GM18520 (cell line): ENCODE results near the gene EIF6.

Experiments used
- ATAC-seq: cut with Tn5 transposase; IDR thresholded peaks from one replicate; pipeline ENCODE4 v1.9.1; 2021; ENCODE audit not compliant: unreplicated experiment

Gene EIF6

DNA sequence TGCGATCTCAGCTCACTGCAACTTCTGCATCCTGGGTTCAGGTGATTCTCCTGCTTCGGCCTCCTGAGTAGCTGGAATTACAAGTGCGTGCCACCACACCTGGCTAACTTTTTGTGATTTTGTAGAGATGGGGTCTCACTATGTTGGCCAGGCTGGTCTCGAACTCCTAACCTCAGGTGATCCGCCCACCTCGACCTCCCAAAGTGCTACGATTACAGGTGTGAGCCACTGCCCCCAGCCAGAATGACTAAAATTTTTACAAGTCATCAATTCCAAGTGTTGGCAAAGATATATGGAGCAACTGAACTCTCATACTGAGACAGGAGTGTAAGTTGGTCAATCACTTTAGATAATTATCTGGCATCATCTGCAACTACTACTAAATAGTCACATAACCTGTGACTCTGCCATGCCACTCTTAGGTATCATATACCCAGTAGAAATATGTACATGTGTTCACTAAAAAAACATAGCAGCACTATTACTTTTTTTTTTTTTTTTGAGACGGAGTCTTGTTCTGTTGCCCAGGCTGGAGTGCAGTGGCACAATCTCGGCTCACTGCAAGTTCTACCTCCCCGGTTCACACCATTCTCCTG lies 3.0 kb downstream of the EIF6 start:
- no peak for ATAC-seq

GRCh38 chr20:35280523-35280922 lies 4.0 kb downstream of the EIF6 start:
- no peak for ATAC-seq

GRCh38 chr20:35279533-35280174 lies 4.9 kb downstream of the EIF6 start:
- no peak for ATAC-seq

DNA sequence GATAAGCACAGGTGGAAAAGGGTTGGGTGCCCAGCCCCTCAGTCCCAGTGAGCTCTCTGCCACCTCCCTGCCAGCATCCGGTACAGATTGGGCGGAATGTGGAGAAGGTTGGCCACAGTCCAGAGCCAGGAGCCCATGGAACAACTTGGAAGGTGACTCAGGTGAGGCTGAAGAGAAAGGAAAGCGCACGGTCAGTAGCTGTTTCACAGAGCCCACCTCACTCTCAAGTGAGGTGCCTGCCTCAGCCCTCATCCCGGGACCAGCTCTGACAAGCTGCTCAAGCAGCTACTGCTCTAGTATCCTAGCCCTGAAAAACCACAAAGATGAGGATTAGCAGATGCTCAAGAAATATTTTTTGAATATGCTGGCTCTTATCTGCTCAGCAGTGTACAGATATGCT lies 5.5 kb downstream of the EIF6 start:
- ATAC-seq, result no peak

DNA sequence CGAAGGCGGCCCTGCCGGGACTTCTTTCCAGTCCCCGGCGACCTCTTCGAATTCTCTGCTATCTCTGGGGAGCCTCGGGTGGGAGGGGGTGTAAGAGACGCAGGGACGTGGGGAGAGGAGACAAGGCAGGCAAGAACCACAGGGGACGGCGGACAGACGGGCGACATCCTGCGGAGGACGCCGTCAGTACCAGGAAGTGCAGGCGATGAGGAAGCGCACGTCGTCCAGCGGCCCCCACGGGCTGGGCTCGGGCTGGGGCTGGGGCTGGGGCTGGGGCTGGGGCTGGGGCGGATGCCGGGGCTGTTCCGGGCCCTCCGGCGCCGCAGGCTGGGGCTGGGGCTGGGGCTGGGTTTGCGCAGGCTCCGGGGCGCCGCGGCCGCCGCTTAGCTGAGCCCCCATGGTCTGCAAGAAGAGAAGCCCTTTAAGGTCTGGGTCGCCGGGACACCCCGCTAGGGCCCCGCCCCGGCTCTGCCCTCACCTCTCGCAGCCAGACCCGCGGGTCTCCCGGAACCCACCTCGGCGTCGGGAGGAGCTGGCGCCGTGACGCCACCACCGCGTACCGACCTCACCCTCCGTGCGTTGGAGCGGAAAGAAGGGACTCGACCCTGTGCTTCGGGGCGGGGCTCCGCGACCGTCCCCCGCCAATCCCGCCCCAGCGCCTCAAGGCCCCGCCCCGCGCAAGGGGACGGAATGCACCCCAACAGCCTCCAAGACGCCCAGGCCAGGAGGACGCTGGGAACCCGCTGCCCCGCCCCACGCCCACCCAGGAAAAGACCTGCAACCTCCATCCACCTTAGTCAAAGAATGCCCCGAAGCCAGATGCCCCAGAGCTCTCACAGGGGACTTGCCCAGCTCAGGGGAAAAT lies 6.8 kb downstream of the EIF6 start, which contains the start of gene MMP24OS:
Gene MMP24OS, minus strand, starts transcription at position 592 of the 865 bp plus-strand sequence. Its CDS starts 193 bp downstream, at position 399.
- ATAC-seq, result peak; percentile 71

DNA sequence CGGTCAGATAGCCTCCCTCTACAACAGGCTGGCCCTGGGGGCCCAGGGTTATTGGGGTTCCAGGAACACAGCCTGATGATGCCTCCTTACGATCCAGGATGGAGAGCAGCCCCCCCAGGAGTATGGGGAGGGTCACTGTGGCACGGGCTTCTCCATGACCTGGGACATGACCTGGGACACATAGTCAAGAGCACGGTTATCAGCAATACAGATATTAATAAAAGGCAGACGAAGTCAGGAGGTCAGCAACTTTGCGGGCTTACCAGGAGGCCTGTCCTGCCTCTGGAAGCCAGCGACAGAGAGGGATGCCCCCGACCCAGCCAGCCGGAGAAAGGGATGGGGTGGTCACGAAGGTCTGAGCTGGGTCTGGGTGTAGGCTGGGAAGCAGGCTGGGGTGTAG lies 7.4 kb downstream of the EIF6 start:
- ATAC-seq, result no peak

DNA sequence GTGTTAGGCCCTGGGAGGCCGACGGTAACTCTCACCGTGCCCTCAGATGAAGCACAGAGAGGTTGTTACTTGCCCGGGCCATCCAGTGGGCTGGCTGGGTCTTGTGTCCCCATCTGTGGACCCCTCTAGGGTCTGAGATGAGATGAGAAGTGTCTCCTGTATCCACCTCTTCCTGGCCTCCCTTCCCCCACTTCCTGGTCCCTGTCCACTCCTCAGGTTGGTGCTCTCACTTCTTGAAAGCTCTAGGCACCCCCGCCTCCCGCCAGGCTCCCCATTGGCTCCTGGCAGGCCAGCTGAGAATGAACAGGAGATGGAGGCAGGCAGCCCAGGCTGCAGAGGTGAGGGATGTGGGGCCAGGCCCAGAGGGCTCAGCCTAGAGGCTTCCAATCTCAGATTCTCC lies 8.2 kb downstream of the EIF6 start:
- no peak for ATAC-seq

DNA sequence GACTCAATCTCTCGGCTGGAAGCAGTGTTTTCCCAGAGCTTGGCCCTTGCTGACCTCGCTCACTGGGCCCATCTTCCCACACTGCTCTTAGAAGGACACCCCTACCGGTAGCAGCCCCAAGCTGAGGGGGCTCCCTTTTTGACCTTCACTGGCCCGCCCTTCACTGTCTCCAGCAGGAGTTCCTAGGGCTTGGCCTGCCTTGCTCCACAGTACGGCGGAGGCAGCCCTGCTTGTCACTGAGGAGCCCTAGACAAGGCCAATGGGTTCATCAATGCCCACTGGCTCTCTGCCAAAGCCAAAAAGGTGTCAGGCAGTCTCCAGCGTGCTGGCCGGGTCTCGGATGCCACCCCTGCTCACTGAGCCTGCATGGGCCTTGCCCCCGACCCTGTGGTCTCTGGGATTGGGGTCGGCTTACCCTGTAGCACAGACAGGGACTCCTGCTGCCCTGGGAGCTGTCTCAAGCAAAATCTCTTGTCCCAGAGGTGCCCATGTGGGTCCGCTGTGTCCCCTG lies 8.8 kb downstream of the EIF6 start:
- ATAC-seq, result no peak

- no peak for ATAC-seq
Observed at GRCh38 chr20:35274172-35275092, 10.1 kb downstream of the EIF6 start.

- ATAC-seq, result no peak
Observed at GRCh38 chr20:35273449-35274171, 11.0 kb downstream of the EIF6 start.

DNA sequence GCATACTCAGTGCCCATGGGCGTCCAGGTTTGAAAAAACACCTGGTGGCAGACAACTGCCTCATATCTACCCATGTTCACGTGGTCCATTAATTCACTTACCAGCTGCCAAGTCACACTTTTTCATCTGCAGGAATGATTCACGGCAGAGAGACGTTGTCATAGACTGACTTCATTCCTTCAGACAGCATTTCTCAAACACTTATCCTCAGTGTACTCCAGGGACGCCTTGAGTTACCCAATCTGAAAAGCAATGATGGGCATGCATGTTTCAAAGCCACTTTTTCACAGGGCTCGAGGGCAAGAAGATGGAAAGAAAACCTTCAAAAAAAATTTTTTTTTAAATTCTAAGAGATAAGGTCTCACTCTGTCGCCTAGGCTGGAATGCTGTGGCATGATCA lies 12.7 kb downstream of the EIF6 start:
- ATAC-seq, result no peak

DNA sequence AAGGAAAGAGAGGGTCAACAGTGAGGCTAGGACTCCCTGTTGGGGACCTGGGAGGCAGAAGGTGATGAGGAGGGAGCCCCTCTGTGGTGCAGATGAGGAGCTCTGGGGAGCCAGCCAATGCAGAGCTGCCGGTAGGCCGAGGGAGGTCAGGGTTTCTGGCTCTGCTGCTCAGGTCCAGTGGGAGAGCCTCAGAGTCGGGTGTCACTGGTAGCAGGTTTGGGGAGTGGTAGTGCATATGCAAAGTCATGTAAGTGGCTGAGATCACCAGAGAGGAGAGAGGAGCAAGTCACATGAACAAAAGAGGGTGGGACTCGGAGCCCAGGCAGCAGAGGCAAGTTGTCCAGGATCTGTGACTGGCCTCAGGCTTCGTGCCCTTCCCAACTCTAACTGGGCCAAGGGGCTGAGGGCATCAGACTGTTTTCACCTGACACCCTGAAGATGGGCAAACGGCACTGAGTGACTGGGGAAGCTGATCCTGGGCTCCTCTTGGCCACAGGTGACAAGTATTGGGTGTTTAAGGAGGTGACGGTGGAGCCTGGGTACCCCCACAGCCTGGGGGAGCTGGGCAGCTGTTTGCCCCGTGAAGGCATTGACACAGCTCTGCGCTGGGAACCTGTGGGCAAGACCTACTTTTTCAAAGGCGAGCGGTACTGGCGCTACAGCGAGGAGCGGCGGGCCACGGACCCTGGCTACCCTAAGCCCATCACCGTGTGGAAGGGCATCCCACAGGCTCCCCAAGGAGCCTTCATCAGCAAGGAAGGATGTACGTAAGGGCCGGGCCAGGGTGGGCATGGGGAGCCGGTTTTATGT lies 13.3 kb downstream of the EIF6 start:
- no peak for ATAC-seq

GRCh38 chr20:35270021-35270902 lies 14.3 kb downstream of the EIF6 start:
- no peak for ATAC-seq

DNA sequence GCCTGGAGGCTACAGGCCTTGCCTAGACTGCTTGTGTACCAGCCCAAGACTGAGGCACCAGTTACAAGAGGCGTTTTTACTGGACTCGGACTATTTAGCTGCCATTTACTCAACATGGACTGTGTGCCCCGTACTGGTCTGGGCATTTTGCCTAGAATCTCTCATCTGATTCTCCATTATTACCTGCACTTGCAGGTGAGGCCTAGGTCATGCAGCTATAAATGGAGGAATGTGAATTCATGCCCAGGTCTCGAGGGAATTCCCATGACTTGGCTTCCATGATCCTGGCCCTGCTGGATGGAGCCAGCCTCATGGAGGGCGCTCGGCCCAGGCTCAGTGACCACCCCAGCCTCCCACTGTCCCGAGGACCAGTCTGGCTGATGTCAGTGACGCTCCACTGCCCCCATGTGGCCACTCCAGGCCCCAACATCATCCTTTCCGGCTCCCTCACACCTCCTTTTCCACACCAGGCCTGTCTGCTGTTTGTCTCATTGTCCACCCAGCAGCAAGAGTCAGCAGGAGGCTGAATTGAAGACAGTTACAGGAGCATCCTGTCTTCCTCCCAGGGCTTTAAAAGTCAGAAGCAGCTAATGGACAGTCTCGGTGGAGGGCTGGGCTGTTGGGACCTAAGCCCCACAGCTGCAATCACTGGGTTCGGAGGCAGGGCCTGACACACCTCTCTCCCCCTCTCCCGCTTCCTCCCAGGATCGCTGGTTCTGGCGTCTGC lies 15.4 kb downstream of the EIF6 start:
- no peak for ATAC-seq

- no peak for ATAC-seq
Observed at GRCh38 chr20:35267092-35267491, 17.5 kb downstream of the EIF6 start.

- no peak for ATAC-seq
Observed at GRCh38 chr20:35264755-35265154, 19.8 kb downstream of the EIF6 start.

DNA sequence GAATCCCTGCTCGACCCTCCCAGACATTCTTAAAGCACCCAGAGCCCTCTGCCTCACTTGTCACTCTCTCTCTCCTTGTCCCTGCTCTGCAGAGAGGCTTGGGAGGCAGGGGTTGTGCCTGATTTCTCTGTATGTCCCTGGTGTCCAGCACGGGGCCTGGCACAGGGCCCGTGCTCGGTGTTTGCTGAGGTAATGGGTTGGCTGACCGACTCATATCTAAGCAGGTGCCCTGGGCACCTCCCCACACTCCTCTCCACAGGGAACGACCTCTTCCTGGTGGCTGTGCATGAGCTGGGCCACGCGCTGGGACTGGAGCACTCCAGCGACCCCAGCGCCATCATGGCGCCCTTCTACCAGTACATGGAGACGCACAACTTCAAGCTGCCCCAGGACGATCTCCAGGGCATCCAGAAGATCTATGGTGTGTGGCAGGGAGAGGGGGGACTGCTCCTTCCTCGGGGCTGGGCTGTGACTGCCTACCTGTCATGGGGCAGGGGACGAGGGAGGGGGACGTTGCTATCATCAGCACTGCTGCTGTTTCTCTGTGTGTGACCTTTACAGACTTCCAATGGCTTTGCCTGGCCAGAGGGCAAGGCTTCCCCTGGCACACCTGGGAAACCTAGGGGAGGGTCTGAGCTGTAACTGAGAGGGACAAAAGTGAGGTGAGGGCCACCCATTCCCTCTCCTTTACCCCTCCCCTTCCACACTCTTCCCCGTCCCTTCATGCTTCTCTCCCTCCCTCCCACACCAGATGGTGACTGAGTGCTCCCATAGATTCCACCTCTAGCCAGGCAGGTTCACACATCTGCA lies 20.8 kb downstream of the EIF6 start:
- no peak for ATAC-seq
